ENCODE data around the gene PSENEN.

DNA sequence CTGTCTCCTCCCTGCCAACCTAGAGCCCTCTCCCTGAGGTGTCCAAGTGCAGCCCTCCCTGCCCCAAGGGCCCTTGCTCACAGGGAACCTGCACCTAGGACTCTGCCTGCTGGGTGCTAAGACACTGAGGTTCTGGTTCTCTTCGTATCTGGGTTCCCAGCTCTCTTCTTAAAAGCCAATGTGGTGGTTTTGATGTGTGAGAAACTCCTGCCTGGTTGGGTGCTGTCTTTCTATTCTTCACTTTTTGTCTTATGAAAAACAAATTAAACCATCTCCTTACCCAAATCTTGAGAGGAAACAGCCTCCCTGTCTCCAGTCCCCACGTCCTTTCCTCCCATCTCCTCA is 32.0 kb upstream of the PSENEN start:
- TF ChIP-seq, protein P1, sequence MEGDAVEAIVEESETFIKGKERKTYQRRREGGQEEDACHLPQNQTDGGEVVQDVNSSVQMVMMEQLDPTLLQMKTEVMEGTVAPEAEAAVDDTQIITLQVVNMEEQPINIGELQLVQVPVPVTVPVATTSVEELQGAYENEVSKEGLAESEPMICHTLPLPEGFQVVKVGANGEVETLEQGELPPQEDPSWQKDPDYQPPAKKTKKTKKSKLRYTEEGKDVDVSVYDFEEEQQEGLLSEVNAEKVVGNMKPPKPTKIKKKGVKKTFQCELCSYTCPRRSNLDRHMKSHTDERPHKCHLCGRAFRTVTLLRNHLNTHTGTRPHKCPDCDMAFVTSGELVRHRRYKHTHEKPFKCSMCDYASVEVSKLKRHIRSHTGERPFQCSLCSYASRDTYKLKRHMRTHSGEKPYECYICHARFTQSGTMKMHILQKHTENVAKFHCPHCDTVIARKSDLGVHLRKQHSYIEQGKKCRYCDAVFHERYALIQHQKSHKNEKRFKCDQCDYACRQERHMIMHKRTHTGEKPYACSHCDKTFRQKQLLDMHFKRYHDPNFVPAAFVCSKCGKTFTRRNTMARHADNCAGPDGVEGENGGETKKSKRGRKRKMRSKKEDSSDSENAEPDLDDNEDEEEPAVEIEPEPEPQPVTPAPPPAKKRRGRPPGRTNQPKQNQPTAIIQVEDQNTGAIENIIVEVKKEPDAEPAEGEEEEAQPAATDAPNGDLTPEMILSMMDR (IDR thresholded peaks at IDR 0.05) = no peak
- TF ChIP-seq POLR2A (IDR thresholded peaks at IDR 0.05) (no peak), EP300 (IDR thresholded peaks at IDR 0.05; ENCODE audit: low read depth) (no peak), POLR2AphosphoS5 (IDR thresholded peaks at IDR 0.05) (no peak)
